OCI-LY1 (cell line): ENCODE data around the gene HMOX1.

ENCODE experiments used
- H2AFZ ChIP-seq: fragments of 200-600 bp; sonication (generic), shearing (Covaris generic); 2 replicates; pipeline ENCODE4 v1.6.0; 2014; ENCODE audit warnings: antibody characterized with exemption, mild to moderate bottlenecking, low read length
- H3F3A ChIP-seq: fragments of 200-600 bp; sonication (generic), shearing (Covaris generic); 2 replicates; pipeline ENCODE4 v1.6.0; 2014; ENCODE audit warnings: mild to moderate bottlenecking, antibody characterized with exemption, low read length, moderate library complexity; ENCODE audit not compliant: insufficient read depth
- H3K27ac ChIP-seq: fragments of 200-600 bp; sonication (generic); 2 replicates; pipeline ENCODE4 v1.5.1; 2014; ENCODE audit warnings: low read length, mixed run types, mild to moderate bottlenecking, low read depth; ENCODE audit not compliant: poor library complexity, severe bottlenecking
- H3K27me3 ChIP-seq: fragments of 200-600 bp; sonication (generic); 2 replicates; pipeline ENCODE4 v1.6.0; 2014; ENCODE audit warnings: antibody characterized with exemption, mild to moderate bottlenecking, low read length, moderate library complexity; ENCODE audit not compliant: insufficient read depth
- H3K36me3 ChIP-seq: fragments of 200-600 bp; sonication (generic); 2 replicates; pipeline ENCODE4 v1.6.1; 2014; ENCODE audit warnings: mild to moderate bottlenecking, antibody characterized with exemption, low read length, moderate library complexity, mixed read lengths; ENCODE audit not compliant: insufficient read depth
- H3K4me1 ChIP-seq: fragments of 200-600 bp; sonication (generic); 2 replicates; pipeline ENCODE4 v1.5.1; 2014; ENCODE audit warnings: mild to moderate bottlenecking, low read length, moderate library complexity; ENCODE audit not compliant: insufficient read depth, severe bottlenecking
- H3K4me2 ChIP-seq: fragments of 200-600 bp; sonication (generic), shearing (Covaris generic); 2 replicates; pipeline ENCODE4 v1.6.1; 2014; ENCODE audit warnings: low read length
- H3K4me3 ChIP-seq: fragments of 200-600 bp; sonication (generic); 2 replicates; pipeline ENCODE4 v1.5.1; 2014; ENCODE audit warnings: low read length, low read depth, mild to moderate bottlenecking, mixed read lengths; ENCODE audit not compliant: poor library complexity, severe bottlenecking
- H3K79me2 ChIP-seq: fragments of 200-600 bp; shearing (Covaris generic); 2 replicates; pipeline ENCODE4 v1.6.1; 2016; ENCODE audit warnings: mixed run types, low read length, mixed read lengths; ENCODE audit not compliant: insufficient read depth
- H3K9ac ChIP-seq: fragments of 200-600 bp; sonication (generic), shearing (Covaris generic); 2 replicates; pipeline ENCODE4 v1.6.1; 2014; ENCODE audit warnings: mild to moderate bottlenecking, low read length, mixed read lengths
- H3K9me2 ChIP-seq: fragments of 200-600 bp; sonication (generic), shearing (Covaris generic); 2 replicates; pipeline ENCODE4 v1.6.1; 2014; ENCODE audit warnings: low read depth, mild to moderate bottlenecking, low read length, mixed read lengths
- H3K9me3 ChIP-seq: fragments of 200-600 bp; shearing (Covaris generic); 2 replicates; pipeline ENCODE4 v1.6.1; 2014; ENCODE audit warnings: low read length, mixed read lengths
- H4K20me1 ChIP-seq: fragments of 200-600 bp; sonication (generic), shearing (Covaris generic); 2 replicates; pipeline ENCODE4 v1.6.0; 2016; ENCODE audit warnings: mild to moderate bottlenecking, low read length; ENCODE audit not compliant: insufficient read depth
- EZH2 ChIP-seq: fragments of 200-600 bp; sonication (generic), shearing (Covaris generic); IDR thresholded peaks from 2 replicates; pipeline ENCODE4 v1.8.0; 2017; ENCODE audit warnings: borderline replicate concordance, mixed run types, mild to moderate bottlenecking, antibody characterized with exemption, low read length, moderate library complexity, mixed read lengths
- TF ChIP-seq, protein P1 (sequence below): fragments of 200-600 bp; sonication (generic), shearing (Covaris generic); IDR thresholded peaks from 2 replicates; pipeline ENCODE4 v1.5.1; 2017; ENCODE audit warnings: mild to moderate bottlenecking, antibody characterized with exemption, low read length, moderate library complexity, mixed read lengths

HMOX1 gene

DNA sequence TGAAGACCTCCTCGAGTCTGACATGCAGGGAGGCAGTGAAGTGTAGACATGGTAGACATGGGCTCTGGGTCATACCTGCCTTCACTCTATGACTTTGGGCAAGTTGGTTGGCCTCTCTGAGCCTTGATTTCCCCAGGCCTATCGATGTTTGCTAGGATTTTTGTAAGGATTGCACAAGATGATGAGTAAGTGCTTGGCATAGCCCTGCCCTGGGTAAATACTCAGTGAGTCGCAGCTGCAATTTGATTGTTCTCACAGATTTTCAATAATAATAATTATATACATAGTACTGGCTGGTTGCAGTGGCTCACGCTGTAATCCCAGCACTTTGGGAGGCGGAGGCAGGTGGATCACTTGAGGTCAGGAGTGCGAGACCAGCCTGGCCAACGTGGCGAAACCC is 37.2 kb downstream of the HMOX1 start:
- Histone ChIP-seq H3K27ac (no peak overlapping the region), H3K79me2 (no peaks in the 10 kb centered on the region), H3K4me2 (no peak overlapping the region), H3K9me3 (no peaks in the 10 kb centered on the region), H3F3A (no peaks in the 10 kb centered on the region), H3K4me1 (no peaks in the 10 kb centered on the region), H3K9ac (no peak overlapping the region), H3K36me3 (peaks cover 96% of the 10 kb centered on the region), H3K27me3 (no peaks in the 10 kb centered on the region), H3K4me3 (no peak overlapping the region), H4K20me1 (no peaks in the 10 kb centered on the region), H2AFZ (no peak overlapping the region), H3K9me2 (no peaks in the 10 kb centered on the region)
- TF ChIP-seq EZH2: no peak
- TF ChIP-seq, protein P1, sequence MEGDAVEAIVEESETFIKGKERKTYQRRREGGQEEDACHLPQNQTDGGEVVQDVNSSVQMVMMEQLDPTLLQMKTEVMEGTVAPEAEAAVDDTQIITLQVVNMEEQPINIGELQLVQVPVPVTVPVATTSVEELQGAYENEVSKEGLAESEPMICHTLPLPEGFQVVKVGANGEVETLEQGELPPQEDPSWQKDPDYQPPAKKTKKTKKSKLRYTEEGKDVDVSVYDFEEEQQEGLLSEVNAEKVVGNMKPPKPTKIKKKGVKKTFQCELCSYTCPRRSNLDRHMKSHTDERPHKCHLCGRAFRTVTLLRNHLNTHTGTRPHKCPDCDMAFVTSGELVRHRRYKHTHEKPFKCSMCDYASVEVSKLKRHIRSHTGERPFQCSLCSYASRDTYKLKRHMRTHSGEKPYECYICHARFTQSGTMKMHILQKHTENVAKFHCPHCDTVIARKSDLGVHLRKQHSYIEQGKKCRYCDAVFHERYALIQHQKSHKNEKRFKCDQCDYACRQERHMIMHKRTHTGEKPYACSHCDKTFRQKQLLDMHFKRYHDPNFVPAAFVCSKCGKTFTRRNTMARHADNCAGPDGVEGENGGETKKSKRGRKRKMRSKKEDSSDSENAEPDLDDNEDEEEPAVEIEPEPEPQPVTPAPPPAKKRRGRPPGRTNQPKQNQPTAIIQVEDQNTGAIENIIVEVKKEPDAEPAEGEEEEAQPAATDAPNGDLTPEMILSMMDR: no peak

DNA sequence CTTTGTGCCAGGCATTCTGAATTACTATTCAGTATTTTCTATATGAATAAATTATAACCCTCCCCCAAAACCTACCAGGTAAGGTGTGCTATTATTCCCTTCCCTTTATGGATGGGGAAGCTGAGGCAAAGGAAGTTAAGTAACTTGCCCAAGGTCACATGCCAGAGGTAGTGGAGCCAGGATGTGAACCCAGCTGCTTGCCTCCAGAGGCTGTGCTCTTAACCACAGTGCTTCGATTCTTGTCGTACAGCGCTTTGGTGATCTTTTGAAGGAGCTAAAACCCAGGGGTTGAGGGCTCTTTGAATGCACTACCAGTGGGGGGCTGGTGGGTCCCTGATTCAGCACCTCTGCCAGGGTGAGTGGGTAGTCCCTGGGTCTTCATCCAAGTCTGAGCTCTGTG is 37.8 kb downstream of the HMOX1 start:
- no peaks in the 10 kb centered on the region for H3K27me3 ChIP-seq
- H3K9ac ChIP-seq: no peak overlapping the region
- peaks cover 96% of the 10 kb centered on the region for H3K36me3 ChIP-seq
- H3K4me3 ChIP-seq: no peak overlapping the region
- TF ChIP-seq, protein P1: no peak
- no peak for TF ChIP-seq EZH2
- no peak overlapping the region for H3K27ac ChIP-seq
- no peaks in the 10 kb centered on the region for H3K4me1 ChIP-seq
- H3K9me2 ChIP-seq: no peaks in the 10 kb centered on the region
- no peaks in the 10 kb centered on the region for H3F3A ChIP-seq
- H3K4me2 ChIP-seq: no peak overlapping the region
- no peak overlapping the region for H2AFZ ChIP-seq
- H4K20me1 ChIP-seq: no peaks in the 10 kb centered on the region
- no peaks in the 10 kb centered on the region for H3K79me2 ChIP-seq
- no peaks in the 10 kb centered on the region for H3K9me3 ChIP-seq

DNA sequence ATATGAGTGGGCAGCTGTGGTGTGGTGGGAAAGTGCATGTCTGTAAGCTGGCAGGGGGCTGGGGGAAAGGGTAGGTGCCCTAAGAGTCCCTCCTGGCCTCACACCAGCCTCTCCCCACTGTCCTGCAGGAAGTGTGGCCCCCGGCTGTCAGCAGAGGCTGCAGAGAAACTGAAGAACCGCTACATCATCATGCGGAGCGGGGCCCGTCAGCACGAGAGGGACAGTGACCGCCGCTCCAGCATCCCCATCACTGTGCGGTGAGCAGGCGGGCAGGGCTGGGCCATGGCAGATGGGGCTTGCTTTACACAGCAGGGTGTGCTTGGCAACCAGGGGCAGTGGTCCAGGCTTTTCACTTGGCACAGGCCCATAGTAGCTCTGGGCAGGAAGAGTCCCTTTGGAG is 38.9 kb downstream of the HMOX1 start:
- Histone ChIP-seq H4K20me1 (no peaks in the 10 kb centered on the region), H3K79me2 (no peaks in the 10 kb centered on the region), H3K9me2 (no peaks in the 10 kb centered on the region), H3K4me1 (no peaks in the 10 kb centered on the region), H3F3A (no peaks in the 10 kb centered on the region), H3K4me2 (no peak overlapping the region), H3K27me3 (no peaks in the 10 kb centered on the region), H3K9ac (no peak overlapping the region), H3K9me3 (no peaks in the 10 kb centered on the region), H3K36me3 (peaks cover 97% of the 10 kb centered on the region), H2AFZ (no peak overlapping the region), H3K27ac (no peak overlapping the region), H3K4me3 (no peak overlapping the region)
- no peak for TF ChIP-seq EZH2

DNA sequence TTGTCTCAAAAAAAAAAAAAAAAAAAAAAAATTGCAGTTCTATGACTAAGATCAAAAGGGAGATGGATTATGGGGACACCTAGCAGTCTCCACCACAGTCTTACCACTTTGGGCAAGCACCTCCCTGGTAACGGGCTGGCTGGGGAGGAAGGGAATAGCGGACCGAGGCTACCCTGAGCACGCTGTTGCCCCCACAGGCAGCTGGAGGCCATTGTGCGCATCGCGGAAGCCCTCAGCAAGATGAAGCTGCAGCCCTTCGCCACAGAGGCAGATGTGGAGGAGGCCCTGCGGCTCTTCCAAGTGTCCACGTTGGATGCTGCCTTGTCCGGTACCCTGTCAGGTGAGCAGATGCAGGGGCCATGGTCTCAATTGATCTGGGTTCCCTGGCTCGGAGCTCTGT is 40.2 kb downstream of the HMOX1 start:
- no peaks in the 10 kb centered on the region for H4K20me1 ChIP-seq
- no peak overlapping the region for H3K4me2 ChIP-seq
- TF ChIP-seq, protein P1: no peak
- no peak for TF ChIP-seq EZH2
- no peak overlapping the region for H3K4me3 ChIP-seq
- no peaks in the 10 kb centered on the region for H3K9me2 ChIP-seq
- H3F3A ChIP-seq: no peaks in the 10 kb centered on the region
- peaks cover 94% of the 10 kb centered on the region for H3K36me3 ChIP-seq
- H3K27me3 ChIP-seq: no peaks in the 10 kb centered on the region
- no peaks in the 10 kb centered on the region for H3K4me1 ChIP-seq
- no peaks in the 10 kb centered on the region for H3K79me2 ChIP-seq
- no peaks in the 10 kb centered on the region for H3K9me3 ChIP-seq
- H3K9ac ChIP-seq: no peak overlapping the region
- no peak overlapping the region for H2AFZ ChIP-seq
- no peak overlapping the region for H3K27ac ChIP-seq
